ENCODE data around the gene IRAK3. TPM values are rescaled to one million over a fixed set of nuclear protein-coding genes. Genes with fewer than 3 reads are reported as not detected.
A peak's percentile ranks its signal among the peaks of the same experiment; 100 is the strongest.

The IRAK3 gene
- polyA plus RNA-seq, 5 donors: 21.6 to 46.7 (median 31.6) TPM

- DNase-seq: no peak
Measured at GRCh38 chr12:66251049-66251448, 62.0 kb downstream of the IRAK3 start.

GRCh38 chr12:66252771-66253170 is 63.8 kb downstream of the IRAK3 start:
- no peak for DNase-seq

GRCh38 chr12:66255737-66256136 is 66.7 kb downstream of the IRAK3 start:
- DNase-seq: no peak

- no peak for DNase-seq
Measured at GRCh38 chr12:66258011-66258410, 69.0 kb downstream of the IRAK3 start.

GRCh38 chr12:66262737-66263136 is 73.7 kb downstream of the IRAK3 start:
- no peak for DNase-seq

GRCh38 chr12:66268562-66268961 is 79.5 kb downstream of the IRAK3 start:
- DNase-seq: no peak

- no peak for DNase-seq
Measured at GRCh38 chr12:66269142-66269541, 80.1 kb downstream of the IRAK3 start.

GRCh38 chr12:66269757-66270383 is 80.9 kb downstream of the IRAK3 start:
- DNase-seq: peak in 1 of 2 donors; percentile 6

- DNase-seq: no peak
Measured at GRCh38 chr12:66270613-66271012, 81.6 kb downstream of the IRAK3 start.

- DNase-seq: no peak
Measured at GRCh38 chr12:66272650-66273049, 83.6 kb downstream of the IRAK3 start.

GRCh38 chr12:66273147-66273546 is 84.1 kb downstream of the IRAK3 start:
- DNase-seq: no peak

- no peak for DNase-seq
Measured at GRCh38 chr12:66275040-66275439, 86.0 kb downstream of the IRAK3 start.

- DNase-seq: peak in 1 of 2 donors; percentile 16
Measured at GRCh38 chr12:66279123-66279712, 90.2 kb downstream of the IRAK3 start.

GRCh38 chr12:66280561-66280960 is 91.5 kb downstream of the IRAK3 start:
- no peak for DNase-seq

- DNase-seq: no peak
Measured at GRCh38 chr12:66282244-66282643, 93.2 kb downstream of the IRAK3 start.

GRCh38 chr12:66287275-66287674 is 98.3 kb downstream of the IRAK3 start:
- DNase-seq: no peak

GRCh38 chr12:66288121-66288520 is 99.1 kb downstream of the IRAK3 start:
- DNase-seq: no peak

GRCh38 chr12:66289485-66289884 is 100.5 kb downstream of the IRAK3 start:
- DNase-seq: no peak

GRCh38 chr12:66290716-66291200 is 101.7 kb downstream of the IRAK3 start:
- DNase-seq: no peak

- DNase-seq: no peak
Measured at GRCh38 chr12:66296176-66296683, 107.2 kb downstream of the IRAK3 start.

- no peak for DNase-seq
Measured at GRCh38 chr12:66297080-66297479, 108.1 kb downstream of the IRAK3 start.

GRCh38 chr12:66297923-66298322 is 108.9 kb downstream of the IRAK3 start:
- DNase-seq: no peak
